Erythroblast (primary cell): ENCODE data around the gene DIPK1B.

Experiments used
- DNase-seq, 2 experiments: peaks; one replicate each; lab custom pipeline; 2025; lab: John Stamatoyannopoulos, UW
- GATA1 ChIP-seq: IDR thresholded peaks from 2 replicates; pipeline ENCODE4 v1.6.1; 2011; ENCODE audit warnings: low read depth, mild to moderate bottlenecking, control low read depth, low read length, moderate library complexity
- POLR2A ChIP-seq: IDR thresholded peaks from 2 replicates; pipeline ENCODE4 v1.6.1; 2011; ENCODE audit warnings: mild to moderate bottlenecking, low read length

DIPK1B gene

GRCh38 chr9:136729144-136729543, 16.8 kb downstream of the DIPK1B start:
- peak; percentile 59 to 61 for DNase-seq
- TF ChIP-seq POLR2A = no peak
- no peak for TF ChIP-seq GATA1

GRCh38 chr9:136729926-136730325, 17.6 kb downstream of the DIPK1B start:
- no peak for TF ChIP-seq POLR2A
- TF ChIP-seq GATA1 = no peak
- DNase-seq = no peak

- no peak for DNase-seq
Measured at GRCh38 chr9:136732444-136733178, 20.2 kb downstream of the DIPK1B start.

GRCh38 chr9:136733611-136734010, 21.2 kb downstream of the DIPK1B start:
- no peak for DNase-seq
- TF ChIP-seq POLR2A (no peak), GATA1 (no peak)

More at GRCh38 chr9:136732444-136733178, 20.2 kb downstream of the DIPK1B start:
- TF ChIP-seq GATA1 (no peak), POLR2A (no peak)

DNA sequence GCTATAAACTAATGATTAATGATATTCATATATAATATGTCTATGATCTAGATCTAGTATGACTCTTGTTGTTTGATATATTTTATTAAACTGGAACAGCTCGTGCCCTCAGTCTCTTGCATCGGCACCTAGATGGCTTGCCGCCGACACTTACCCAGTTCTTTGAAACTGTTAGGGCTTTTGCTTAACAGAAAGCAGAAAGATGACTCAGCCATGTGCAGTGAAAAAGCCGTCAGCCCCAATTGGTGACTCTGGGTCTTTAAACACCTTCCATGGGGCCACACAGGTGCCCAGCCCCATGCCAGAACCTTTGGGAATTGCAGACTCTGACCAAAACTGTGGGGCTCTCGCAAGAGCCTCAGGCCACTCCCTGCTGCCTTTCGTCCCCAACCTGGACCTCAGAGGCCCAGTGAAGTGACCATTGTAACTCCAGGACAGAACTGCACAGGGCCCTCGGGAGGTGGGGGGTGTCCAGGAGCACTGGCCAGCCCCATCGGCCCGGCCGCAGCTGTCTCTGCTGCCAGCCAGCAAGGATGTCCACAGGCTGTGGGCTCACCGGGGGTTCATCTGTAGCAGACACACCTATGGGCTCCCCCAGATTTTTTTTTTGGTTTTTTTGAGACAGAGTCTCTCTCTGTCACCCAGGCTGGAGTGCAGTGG, 22.6 kb downstream of the DIPK1B start:
- DNase-seq = no peak

GRCh38 chr9:136735812-136736480, 23.6 kb downstream of the DIPK1B start:
- DNase-seq = no peak
- no peak for TF ChIP-seq POLR2A

More for the DNA sequence above, 22.6 kb downstream of the DIPK1B start:
- no peak for TF ChIP-seq GATA1
- no peak for TF ChIP-seq POLR2A

DNA sequence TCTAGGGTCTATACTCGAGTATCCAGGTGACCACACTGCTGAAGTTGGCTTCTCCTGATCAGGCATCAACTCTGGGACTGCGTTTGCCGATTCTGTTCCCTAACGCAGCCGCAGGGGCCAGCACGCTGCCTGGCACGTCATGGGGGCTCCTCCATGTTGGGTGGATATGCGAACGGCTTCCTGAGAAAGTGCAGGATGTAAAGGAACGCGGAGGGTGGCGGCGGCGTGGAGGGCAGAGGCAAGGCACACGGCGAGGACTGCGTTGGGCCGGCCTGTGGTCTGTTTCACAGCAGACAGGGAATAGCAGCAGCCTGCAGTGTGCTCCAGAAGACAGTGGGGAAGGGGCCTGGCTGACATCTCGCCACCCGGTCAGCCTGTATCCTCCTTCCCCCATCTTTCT, 26.6 kb downstream of the DIPK1B start:
- DNase-seq = no peak
- no peak for TF ChIP-seq POLR2A
- no peak for TF ChIP-seq GATA1

GRCh38 chr9:136739509-136739908, 27.1 kb downstream of the DIPK1B start:
- no peak for DNase-seq
- TF ChIP-seq POLR2A = no peak
- TF ChIP-seq GATA1 = no peak

DNA sequence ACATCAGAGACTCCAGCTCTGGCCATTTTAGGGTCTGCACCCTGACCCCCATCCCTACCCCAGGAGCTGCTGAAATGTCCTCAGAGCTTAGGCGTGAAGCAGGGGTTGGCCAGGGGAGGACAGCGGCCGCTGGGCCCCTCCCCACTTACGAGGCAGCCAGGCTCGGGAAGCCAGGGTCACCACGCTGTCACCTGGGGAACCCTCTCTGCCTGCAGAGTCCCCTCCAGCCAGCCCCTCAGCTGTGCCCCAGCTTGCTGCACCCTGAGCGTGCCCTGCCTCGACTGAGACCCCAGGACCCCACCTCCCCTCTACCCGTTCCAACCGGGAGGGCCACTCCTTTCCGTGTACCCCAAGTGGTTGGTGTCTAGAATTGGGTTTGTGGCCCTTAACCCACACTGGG, 27.7 kb downstream of the DIPK1B start:
- no peak for TF ChIP-seq GATA1
- TF ChIP-seq POLR2A = no peak
- DNase-seq = no peak

- no peak for TF ChIP-seq POLR2A
- no peak for TF ChIP-seq GATA1
- DNase-seq = no peak
Measured at GRCh38 chr9:136740491-136740890, 28.1 kb downstream of the DIPK1B start.

- DNase-seq = peak; percentile 34 to 45
- TF ChIP-seq POLR2A (no peak), GATA1 (no peak)
Measured at GRCh38 chr9:136740971-136741882, 28.9 kb downstream of the DIPK1B start.

DNA sequence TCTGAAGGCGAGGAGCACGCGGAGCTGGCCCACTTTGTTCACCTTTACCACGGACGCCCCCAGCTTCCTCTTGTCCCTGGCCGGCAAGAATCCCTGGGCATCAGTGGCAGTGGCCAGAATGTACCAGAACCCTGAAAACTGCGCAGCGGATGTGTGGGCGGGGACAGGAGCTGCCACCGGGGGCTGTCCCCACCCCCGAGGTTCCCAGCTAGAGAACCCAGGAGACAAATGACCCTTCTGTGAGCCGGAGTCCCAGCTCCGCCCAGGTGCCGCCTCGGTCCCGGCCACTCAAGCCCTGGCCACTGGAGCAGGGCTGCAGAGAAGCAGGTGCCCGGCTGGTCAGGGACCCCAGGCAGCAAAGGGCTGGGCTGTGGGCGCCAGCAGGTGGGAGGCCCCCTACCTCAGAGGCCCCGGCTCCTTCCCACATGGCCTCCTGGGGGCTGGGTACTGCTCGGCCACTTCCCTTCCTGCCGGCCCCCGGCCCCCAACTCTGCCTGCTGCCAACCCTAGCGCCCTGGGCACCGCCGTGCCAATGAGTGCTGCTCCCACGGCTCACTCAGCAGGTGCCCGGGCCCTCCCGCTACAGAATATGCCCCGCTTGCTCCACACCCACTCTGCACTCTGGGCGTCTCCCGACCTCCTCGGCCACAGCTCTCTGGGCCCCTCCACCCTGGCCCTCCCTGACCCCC, 29.7 kb downstream of the DIPK1B start:
- no peak for DNase-seq
- TF ChIP-seq GATA1 (no peak), POLR2A (no peak)
